ENCODE results near the gene CDK6. TPM values are rescaled to one million over a fixed set of nuclear protein-coding genes. Genes with fewer than 3 reads are reported as not detected.
A peak's percentile ranks its signal among the peaks of the same experiment; 100 is the strongest.

Gene CDK6
- total RNA-seq, 1 experiment from 2014 or later = 38.7 TPM

DNA sequence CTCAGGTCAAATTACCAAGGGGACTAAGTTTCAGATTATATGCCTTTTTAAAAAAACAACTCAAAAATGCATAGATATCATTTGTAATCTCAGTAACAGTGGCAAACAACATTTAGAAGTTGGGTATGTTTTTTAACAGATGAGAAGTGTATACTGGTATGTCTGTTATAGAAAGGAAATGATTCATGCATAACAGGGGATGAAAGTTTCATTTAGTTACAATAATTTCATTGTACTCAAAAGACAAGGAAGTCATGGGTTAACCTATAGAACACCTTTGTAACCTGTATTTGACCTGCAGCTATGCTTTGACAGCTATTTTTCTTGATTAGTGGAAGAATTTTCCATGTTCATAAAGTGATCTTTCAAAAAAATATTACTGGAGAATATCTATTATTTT lies 210.8 kb downstream of the CDK6 start:
- no peaks in the 10 kb centered on the region for H3F3A ChIP-seq (ENCODE audit: low read length, unreplicated experiment)
- no peaks in the 10 kb centered on the region for H3K36me3 ChIP-seq (ENCODE audit: low read depth, low read length)
- peak overlapping the region; percentile 38 for H3K4me2 ChIP-seq (ENCODE audit: low read length)
- intact Hi-C loops (cut with micrococcal nuclease) = loop anchor here (5.0 kb wide), 1 partner anchor 57 kb away; no protein-coding TSS in a partner anchor
- BruUV-seq (replicated peaks) = no TSS peak
- no peaks in the 10 kb centered on the region for H3K9me3 ChIP-seq (ENCODE audit: low read length)
- 0 out of 2 replicates have a peak, but pooled peaks cover 3% of the 10 kb centered on the region for H3K79me2 ChIP-seq (ENCODE audit: low read length)
- no peak overlapping the region for H3K4me3 ChIP-seq (ENCODE audit: low read length)
- H3K4me1 ChIP-seq (ENCODE audit: insufficient read depth, low read length) = peaks cover 38% of the 10 kb centered on the region
- peak; percentile 57 for DNase-seq
- TF ChIP-seq EZH2phosphoT487 (IDR thresholded peaks at IDR 0.05; ENCODE audit: borderline replicate concordance, low read length) (no peak), EZH2 (IDR thresholded peaks at IDR 0.05; ENCODE audit: low read length, unreplicated experiment) (no peak)
- TF ChIP-seq, protein P1, sequence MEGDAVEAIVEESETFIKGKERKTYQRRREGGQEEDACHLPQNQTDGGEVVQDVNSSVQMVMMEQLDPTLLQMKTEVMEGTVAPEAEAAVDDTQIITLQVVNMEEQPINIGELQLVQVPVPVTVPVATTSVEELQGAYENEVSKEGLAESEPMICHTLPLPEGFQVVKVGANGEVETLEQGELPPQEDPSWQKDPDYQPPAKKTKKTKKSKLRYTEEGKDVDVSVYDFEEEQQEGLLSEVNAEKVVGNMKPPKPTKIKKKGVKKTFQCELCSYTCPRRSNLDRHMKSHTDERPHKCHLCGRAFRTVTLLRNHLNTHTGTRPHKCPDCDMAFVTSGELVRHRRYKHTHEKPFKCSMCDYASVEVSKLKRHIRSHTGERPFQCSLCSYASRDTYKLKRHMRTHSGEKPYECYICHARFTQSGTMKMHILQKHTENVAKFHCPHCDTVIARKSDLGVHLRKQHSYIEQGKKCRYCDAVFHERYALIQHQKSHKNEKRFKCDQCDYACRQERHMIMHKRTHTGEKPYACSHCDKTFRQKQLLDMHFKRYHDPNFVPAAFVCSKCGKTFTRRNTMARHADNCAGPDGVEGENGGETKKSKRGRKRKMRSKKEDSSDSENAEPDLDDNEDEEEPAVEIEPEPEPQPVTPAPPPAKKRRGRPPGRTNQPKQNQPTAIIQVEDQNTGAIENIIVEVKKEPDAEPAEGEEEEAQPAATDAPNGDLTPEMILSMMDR (conservative IDR thresholded peaks at IDR 0.05; ENCODE audit: low read depth, low read length) = no peak
- CTCF ChIA-PET = no interaction called here
- POLR2A ChIA-PET (ENCODE audit: unreplicated experiment) = interaction anchor here (0.6 kb wide), 1 partner anchor 207 kb away, joined by 3 read pairs; no protein-coding TSS in a partner anchor
- H3K9me2 ChIP-seq (replicated peaks; ENCODE audit: low read length) = no peaks in the 10 kb centered on the region
- H2AFZ ChIP-seq (ENCODE audit: low read length) = no peak overlapping the region
- no peak overlapping the region for H3K9ac ChIP-seq (ENCODE audit: low read length)
- H4K20me1 ChIP-seq (ENCODE audit: low read length) = no peaks in the 10 kb centered on the region
- ATAC-seq = peak; percentile 53
- peak overlapping the region; percentile 29 for H3K27ac ChIP-seq (ENCODE audit: low read length)
- H3K27me3 ChIP-seq (ENCODE audit: low read length) = no peaks in the 10 kb centered on the region

- Histone ChIP-seq H3K4me1 (ENCODE audit: insufficient read depth, low read length) (peaks cover 35% of the 10 kb centered on the region), H3K36me3 (ENCODE audit: low read depth, low read length) (no peaks in the 10 kb centered on the region), H3K4me2 (ENCODE audit: low read length) (no peak overlapping the region), H3K79me2 (ENCODE audit: low read length) (no peaks in the 10 kb centered on the region), H2AFZ (ENCODE audit: low read length) (no peak overlapping the region), H4K20me1 (ENCODE audit: low read length) (no peaks in the 10 kb centered on the region), H3K27me3 (ENCODE audit: low read length) (no peaks in the 10 kb centered on the region), H3K9me2 (replicated peaks; ENCODE audit: low read length) (no peaks in the 10 kb centered on the region), H3K9ac (ENCODE audit: low read length) (no peak overlapping the region), H3K27ac (ENCODE audit: low read length) (no peak overlapping the region), H3K9me3 (ENCODE audit: low read length) (no peaks in the 10 kb centered on the region), H3K4me3 (ENCODE audit: low read length) (no peak overlapping the region), H3F3A (ENCODE audit: low read length, unreplicated experiment) (no peaks in the 10 kb centered on the region)
- ATAC-seq (no peak), DNase-seq (no peak)
- BruUV-seq (replicated peaks) = no TSS peak
- intact Hi-C loops (cut with micrococcal nuclease) = no loop called here
- no peak for TF ChIP-seq EZH2 (IDR thresholded peaks at IDR 0.05; ENCODE audit: low read length, unreplicated experiment)
- TF ChIP-seq, protein P1 (conservative IDR thresholded peaks at IDR 0.05; ENCODE audit: low read depth, low read length) = no peak
- no peak for TF ChIP-seq EZH2phosphoT487 (IDR thresholded peaks at IDR 0.05; ENCODE audit: borderline replicate concordance, low read length)
- POLR2A ChIA-PET (ENCODE audit: unreplicated experiment) = no interaction called here
- CTCF ChIA-PET = no interaction called here
These were observed 211.9 kb downstream of the CDK6 start for GRCh38 chr7:92624298-92624996.

- H3K9ac ChIP-seq (ENCODE audit: low read length) = no peak overlapping the region
- no peaks in the 10 kb centered on the region for H3F3A ChIP-seq (ENCODE audit: low read length, unreplicated experiment)
- ATAC-seq = no peak
- no peaks in the 10 kb centered on the region for H3K9me3 ChIP-seq (ENCODE audit: low read length)
- H3K4me3 ChIP-seq (ENCODE audit: low read length) = no peak overlapping the region
- peaks cover 26% of the 10 kb centered on the region for H3K4me1 ChIP-seq (ENCODE audit: insufficient read depth, low read length)
- no peaks in the 10 kb centered on the region for H3K36me3 ChIP-seq (ENCODE audit: low read depth, low read length)
- POLR2A ChIA-PET (ENCODE audit: unreplicated experiment) = no interaction called here
- no peak overlapping the region for H3K27ac ChIP-seq (ENCODE audit: low read length)
- no peak for DNase-seq
- H3K79me2 ChIP-seq (ENCODE audit: low read length) = no peaks in the 10 kb centered on the region
- BruUV-seq (replicated peaks) = no TSS peak
- no peak overlapping the region for H3K4me2 ChIP-seq (ENCODE audit: low read length)
- no peaks in the 10 kb centered on the region for H3K9me2 ChIP-seq (replicated peaks; ENCODE audit: low read length)
- H3K27me3 ChIP-seq (ENCODE audit: low read length) = no peaks in the 10 kb centered on the region
- CTCF ChIA-PET = no interaction called here
- H4K20me1 ChIP-seq (ENCODE audit: low read length) = no peaks in the 10 kb centered on the region
- no peak for TF ChIP-seq EZH2 (IDR thresholded peaks at IDR 0.05; ENCODE audit: low read length, unreplicated experiment)
- TF ChIP-seq, protein P1 (conservative IDR thresholded peaks at IDR 0.05; ENCODE audit: low read depth, low read length) = no peak
- no peak for TF ChIP-seq EZH2phosphoT487 (IDR thresholded peaks at IDR 0.05; ENCODE audit: borderline replicate concordance, low read length)
- intact Hi-C loops (cut with micrococcal nuclease) = no loop called here
- H2AFZ ChIP-seq (ENCODE audit: low read length) = no peak overlapping the region
These were observed 212.8 kb downstream of the CDK6 start for GRCh38 chr7:92623544-92623943.
